Ishikawa (cell line): ENCODE data around the gene FGD5.

Experiments
- CEBPB ChIP-seq: IDR thresholded peaks from 2 replicates; pipeline ENCODE4 v1.6.1; 2012
- EP300 ChIP-seq: IDR thresholded peaks from 2 replicates; pipeline ENCODE4 v1.6.1; 2012; ENCODE audit warnings: borderline replicate concordance
- RAD21 ChIP-seq: IDR thresholded peaks from 2 replicates; pipeline ENCODE4 v1.6.1; 2012; ENCODE audit warnings: low read depth
- REST ChIP-seq: IDR thresholded peaks from 2 replicates; pipeline ENCODE4 v1.6.1; 2012; ENCODE audit warnings: low read depth, mild to moderate bottlenecking
- TCF12 ChIP-seq: IDR thresholded peaks from 2 replicates; pipeline ENCODE4 v1.6.1; 2012; ENCODE audit warnings: low read depth
- YY1 ChIP-seq: IDR thresholded peaks from 2 replicates; pipeline ENCODE4 v1.6.1; 2012; ENCODE audit warnings: low read depth

DNA sequence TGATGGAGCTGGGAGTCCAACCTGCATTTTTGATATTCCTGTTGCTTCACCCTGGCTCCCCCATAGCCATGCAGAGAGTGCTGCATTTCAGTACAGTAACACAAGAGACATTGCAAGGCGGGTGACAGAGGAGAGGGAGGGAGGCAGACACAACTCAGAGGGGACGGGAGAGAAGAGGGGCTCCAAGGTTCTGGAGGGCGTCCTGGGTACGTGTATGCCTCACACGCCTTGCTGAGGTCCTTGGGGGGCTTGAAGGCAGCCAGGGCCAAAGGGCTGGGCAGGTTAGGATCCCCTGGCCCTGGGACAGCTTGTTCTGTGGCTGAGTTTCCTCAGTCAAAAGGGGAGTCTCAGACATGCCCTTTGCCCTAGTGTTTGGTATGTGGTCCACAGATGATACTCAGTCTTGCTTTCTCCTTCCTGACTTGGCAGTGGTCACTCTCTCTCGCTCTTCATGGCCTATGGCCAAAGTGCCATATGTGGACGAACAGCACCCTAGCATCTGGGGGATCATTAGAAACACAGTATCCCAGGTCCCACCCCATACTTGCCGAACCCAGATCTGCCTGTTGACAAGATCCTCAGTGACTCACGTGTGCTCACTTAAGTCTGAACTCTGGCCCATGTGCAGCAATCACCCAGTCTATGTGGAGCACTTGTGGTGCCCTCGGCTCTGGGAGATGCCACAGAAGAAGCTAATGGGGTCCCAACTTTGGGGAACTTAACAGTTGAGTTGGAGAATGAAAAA, 52.9 kb downstream of the FGD5 start:
- TF ChIP-seq EP300 (no peak), TCF12 (no peak), REST (no peak), YY1 (no peak), RAD21 (no peak), CEBPB (no peak)
